Sigmoid colon (tissue), 4 donors: ENCODE data around the gene SLC1A3.

Experiments
- EP300 ChIP-seq, 4 donors: sonication (generic); formaldehyde crosslinking; IDR thresholded peaks; one replicate each; pipeline ENCODE4 v1.6.1; 2017; ENCODE audit warnings: antibody characterized with exemption in 4 of 4
- POLR2A ChIP-seq, 2 donors: fragments of 450-650 bp; IDR thresholded peaks; one replicate each; pipeline ENCODE4 v1.6.1; 2016; ENCODE audit warnings: antibody characterized with exemption in 2 of 2, mild to moderate bottlenecking in 2 of 2, moderate library complexity in 2 of 2
- POLR2AphosphoS5 ChIP-seq, 4 donors: sonication (generic); formaldehyde crosslinking; IDR thresholded peaks; one replicate each; pipeline ENCODE4 v1.6.1; 2017; ENCODE audit warnings: antibody characterized with exemption in 4 of 4
- TF ChIP-seq, protein P1 (sequence below), 4 experiments: fragments of 450-650 bp in 3 of 4; fragments of 200-600 bp in 1 of 4; IDR thresholded peaks; one replicate each; pipeline ENCODE4 v1.5.1; 2016 to 2019; ENCODE audit warnings: antibody characterized with exemption in 4 of 4, mild to moderate bottlenecking in 3 of 4, moderate library complexity in 2 of 4

DNA sequence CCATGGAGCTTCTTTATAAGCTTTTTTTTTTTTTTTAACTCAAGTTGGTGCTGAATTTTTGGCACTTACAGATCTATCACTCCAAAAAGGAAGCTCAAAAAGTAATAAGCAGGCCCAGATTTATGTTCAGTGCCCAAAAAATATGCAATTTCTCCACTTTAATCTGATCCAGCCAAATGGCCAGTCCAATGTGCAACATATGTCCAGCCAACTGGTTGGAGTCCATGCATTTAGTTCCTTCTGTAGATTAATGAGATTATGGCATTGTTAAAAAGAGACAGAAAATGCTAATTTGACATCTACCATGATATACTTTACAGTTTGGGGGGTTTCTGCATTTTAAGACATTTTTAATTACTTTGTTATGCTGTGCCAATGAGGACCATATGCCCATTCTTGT lies 129.5 kb downstream of the SLC1A3 start:
- no peak for TF ChIP-seq POLR2A (IDR thresholded peaks at IDR 0.05)
- TF ChIP-seq, protein P1, sequence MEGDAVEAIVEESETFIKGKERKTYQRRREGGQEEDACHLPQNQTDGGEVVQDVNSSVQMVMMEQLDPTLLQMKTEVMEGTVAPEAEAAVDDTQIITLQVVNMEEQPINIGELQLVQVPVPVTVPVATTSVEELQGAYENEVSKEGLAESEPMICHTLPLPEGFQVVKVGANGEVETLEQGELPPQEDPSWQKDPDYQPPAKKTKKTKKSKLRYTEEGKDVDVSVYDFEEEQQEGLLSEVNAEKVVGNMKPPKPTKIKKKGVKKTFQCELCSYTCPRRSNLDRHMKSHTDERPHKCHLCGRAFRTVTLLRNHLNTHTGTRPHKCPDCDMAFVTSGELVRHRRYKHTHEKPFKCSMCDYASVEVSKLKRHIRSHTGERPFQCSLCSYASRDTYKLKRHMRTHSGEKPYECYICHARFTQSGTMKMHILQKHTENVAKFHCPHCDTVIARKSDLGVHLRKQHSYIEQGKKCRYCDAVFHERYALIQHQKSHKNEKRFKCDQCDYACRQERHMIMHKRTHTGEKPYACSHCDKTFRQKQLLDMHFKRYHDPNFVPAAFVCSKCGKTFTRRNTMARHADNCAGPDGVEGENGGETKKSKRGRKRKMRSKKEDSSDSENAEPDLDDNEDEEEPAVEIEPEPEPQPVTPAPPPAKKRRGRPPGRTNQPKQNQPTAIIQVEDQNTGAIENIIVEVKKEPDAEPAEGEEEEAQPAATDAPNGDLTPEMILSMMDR (IDR thresholded peaks at IDR 0.05) = no peak
- TF ChIP-seq POLR2AphosphoS5 (IDR thresholded peaks at IDR 0.05) = no peak
- no peak for TF ChIP-seq EP300 (IDR thresholded peaks at IDR 0.05)
